Osteoblast (primary cell): Measurements from ENCODE around the gene CCDC88B. TPM values are rescaled to one million over a fixed set of nuclear protein-coding genes. Genes with fewer than 3 reads are reported as not detected.
"Not testable (repeated sequence)": the region's sequence is repeated elsewhere in the genome, so short reads cannot be mapped to it uniquely, and the experiment has no call there.

ENCODE experiments used
- DNase-seq: peaks from one replicate; pipeline ENCODE4 v3.0.0; 2011; ENCODE audit warnings: low spot score, mixed read lengths; ENCODE audit not compliant: insufficient read length; ENCODE audit errors: missing footprints
- H2AFZ ChIP-seq: 2 replicates; pipeline ENCODE4 v1.6.0; 2011; ENCODE audit warnings: mild to moderate bottlenecking, low read length
- H3K27ac ChIP-seq: 2 replicates; pipeline ENCODE4 v1.5.1; 2011; ENCODE audit warnings: mild to moderate bottlenecking, low read depth, low read length, moderate library complexity
- H3K27me3 ChIP-seq: 2 replicates; pipeline ENCODE4 v1.6.0; 2012; ENCODE audit warnings: mild to moderate bottlenecking, control low read depth, inconsistent platforms, low read length, moderate library complexity; ENCODE audit not compliant: insufficient read depth
- H3K36me3 ChIP-seq: 2 replicates; pipeline ENCODE4 v1.5.1; 2011; ENCODE audit warnings: mild to moderate bottlenecking, low read length, control low read depth, moderate library complexity; ENCODE audit not compliant: insufficient read depth
- H3K4me1 ChIP-seq: 2 replicates; pipeline ENCODE4 v1.5.1; 2011; ENCODE audit warnings: mild to moderate bottlenecking, low read length, control low read depth, moderate library complexity; ENCODE audit not compliant: insufficient read depth
- H3K4me2 ChIP-seq: 2 replicates; pipeline ENCODE4 v1.6.0; 2011; ENCODE audit warnings: mild to moderate bottlenecking, low read length; ENCODE audit not compliant: insufficient read depth
- H3K4me3 ChIP-seq: fragments of 200-600 bp; sonication (generic); 3 replicates; pipeline ENCODE4 v1.5.1; 2012; ENCODE audit warnings: mild to moderate bottlenecking, low read length, inconsistent platforms; ENCODE audit not compliant: insufficient read depth
- H3K79me2 ChIP-seq: 2 replicates; pipeline ENCODE4 v1.6.0; 2012; ENCODE audit warnings: mild to moderate bottlenecking, low read length, control low read depth, inconsistent platforms; ENCODE audit not compliant: insufficient read depth
- H3K9me3 ChIP-seq: 2 replicates; pipeline ENCODE4 v1.5.1; 2011; ENCODE audit warnings: low read depth, low read length, control low read depth
- H4K20me1 ChIP-seq: 2 replicates; pipeline ENCODE4 v1.6.0; 2012; ENCODE audit warnings: mild to moderate bottlenecking, low read length, control low read depth; ENCODE audit not compliant: insufficient read depth
- CTCF ChIP-seq: IDR thresholded peaks from 2 replicates; pipeline ENCODE4 v1.5.1; 2011; ENCODE audit warnings: mild to moderate bottlenecking, low read depth, low read length, moderate library complexity; ENCODE audit errors: extremely low read depth
- total RNA-seq: library from RNA; depleted of rRNA; stranded (reverse); fragments of >200 nt; gene quantifications from 2 replicates; pipeline ENCODE4 v1.2.3, GENCODE V29; 2012

The CCDC88B gene
- total RNA-seq, 1 donor: 1.4 TPM

- H3K79me2 ChIP-seq: peaks cover 22% of the 10 kb centered on the region
- H2AFZ ChIP-seq: no peak overlapping the region
- no peak overlapping the region for H3K4me3 ChIP-seq
- DNase-seq: no peak
- TF ChIP-seq CTCF: no peak
- H4K20me1 ChIP-seq: no peaks in the 10 kb centered on the region
- H3K36me3 ChIP-seq: peaks cover 13% of the 10 kb centered on the region
- H3K9me3 ChIP-seq: no peaks in the 10 kb centered on the region
- no peak overlapping the region for H3K27ac ChIP-seq
- H3K27me3 ChIP-seq: no peaks in the 10 kb centered on the region
- H3K4me2 ChIP-seq: no peak overlapping the region
- H3K4me1 ChIP-seq: peaks cover 5% of the 10 kb centered on the region
Observed at GRCh38 chr11:64312947-64313346, 27.1 kb upstream of the CCDC88B start.

DNA sequence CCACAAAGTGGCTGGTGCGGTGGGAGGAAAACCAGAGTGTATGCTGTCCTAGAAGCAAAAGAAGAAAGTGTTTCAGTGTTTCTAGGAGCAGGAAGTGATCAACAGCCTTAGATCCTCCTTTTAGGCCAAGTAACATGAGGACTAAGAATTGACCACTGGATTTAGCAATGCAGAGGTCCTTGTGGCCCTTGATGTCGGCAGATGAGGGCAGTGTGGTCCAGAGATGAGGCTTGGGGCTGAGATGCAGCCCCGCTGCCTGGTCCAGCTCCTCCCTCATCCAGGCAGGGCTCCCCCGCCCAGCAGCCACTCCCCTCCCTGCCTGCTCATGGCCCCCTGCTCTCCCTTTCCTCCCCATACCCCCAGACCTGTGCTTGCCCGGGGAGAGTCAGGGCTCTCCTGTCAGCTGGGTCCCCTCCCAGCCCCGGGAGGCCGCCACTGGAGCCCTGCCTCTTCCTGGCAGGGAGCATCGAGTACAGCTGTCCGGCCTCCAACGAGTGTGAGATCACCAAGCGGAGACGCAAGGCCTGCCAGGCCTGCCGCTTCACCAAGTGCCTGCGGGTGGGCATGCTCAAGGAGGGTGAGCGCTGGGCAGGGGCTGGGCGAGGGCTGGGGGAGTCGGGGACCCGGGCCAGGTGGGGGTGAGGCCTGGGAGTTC, 26.4 kb upstream of the CCDC88B start:
- peaks cover 5% of the 10 kb centered on the region for H3K4me1 ChIP-seq
- peaks cover 27% of the 10 kb centered on the region for H3K79me2 ChIP-seq
- no peaks in the 10 kb centered on the region for H3K9me3 ChIP-seq
- H3K36me3 ChIP-seq: peaks cover 13% of the 10 kb centered on the region
- H2AFZ ChIP-seq: no peak overlapping the region
- no peak overlapping the region for H3K27ac ChIP-seq
- DNase-seq: peak; percentile 22
- H4K20me1 ChIP-seq: no peaks in the 10 kb centered on the region
- no peak overlapping the region for H3K4me3 ChIP-seq
- no peak overlapping the region for H3K4me2 ChIP-seq
- no peak for TF ChIP-seq CTCF
- no peaks in the 10 kb centered on the region for H3K27me3 ChIP-seq

- TF ChIP-seq CTCF: peak; percentile 36
- DNase-seq: peak; percentile 72
- Histone ChIP-seq H3K4me2 (no peak overlapping the region), H3K4me1 (peaks cover 10% of the 10 kb centered on the region), H3K4me3 (no peak overlapping the region), H3K36me3 (peaks cover 13% of the 10 kb centered on the region), H3K9me3 (no peaks in the 10 kb centered on the region), H3K27me3 (no peaks in the 10 kb centered on the region), H4K20me1 (no peaks in the 10 kb centered on the region), H3K79me2 (peaks cover 33% of the 10 kb centered on the region), H2AFZ (no peak overlapping the region), H3K27ac (no peak overlapping the region)
Observed at GRCh38 chr11:64314146-64314804, 25.7 kb upstream of the CCDC88B start.

DNA sequence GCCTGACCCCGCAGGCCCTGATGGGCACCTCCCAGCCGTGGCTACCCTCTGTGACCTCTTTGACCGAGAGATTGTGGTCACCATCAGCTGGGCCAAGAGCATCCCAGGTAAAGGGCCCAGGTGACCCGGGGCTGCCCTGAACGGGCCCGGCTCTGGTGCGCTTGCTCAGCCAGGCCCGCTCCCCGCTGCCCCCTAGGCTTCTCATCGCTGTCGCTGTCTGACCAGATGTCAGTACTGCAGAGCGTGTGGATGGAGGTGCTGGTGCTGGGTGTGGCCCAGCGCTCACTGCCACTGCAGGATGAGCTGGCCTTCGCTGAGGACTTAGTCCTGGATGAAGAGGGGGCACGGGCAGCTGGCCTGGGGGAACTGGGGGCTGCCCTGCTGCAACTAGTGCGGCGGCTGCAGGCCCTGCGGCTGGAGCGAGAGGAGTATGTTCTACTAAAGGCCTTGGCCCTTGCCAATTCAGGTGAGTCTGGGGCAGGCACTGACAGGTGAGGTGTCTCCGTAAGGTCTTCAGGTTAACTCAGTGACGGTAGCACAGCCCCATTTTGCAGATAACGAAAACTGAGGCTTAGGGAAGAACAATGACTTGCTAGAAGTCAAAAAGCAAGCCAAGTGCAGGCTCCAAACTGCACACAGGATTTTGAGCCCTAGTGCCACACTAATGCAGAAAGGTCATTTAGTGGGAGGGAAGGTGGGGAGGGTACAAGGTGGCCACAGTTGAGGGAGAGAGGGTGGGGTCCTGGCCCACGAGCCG, 25.0 kb upstream of the CCDC88B start:
- Histone ChIP-seq H3K27me3 (no peaks in the 10 kb centered on the region), H4K20me1 (no peaks in the 10 kb centered on the region), H3K4me1 (peaks cover 11% of the 10 kb centered on the region), H3K4me3 (no peak overlapping the region), H3K4me2 (no peak overlapping the region), H3K79me2 (peaks cover 34% of the 10 kb centered on the region), H3K9me3 (no peaks in the 10 kb centered on the region), H2AFZ (no peak overlapping the region), H3K36me3 (peaks cover 13% of the 10 kb centered on the region), H3K27ac (no peak overlapping the region)
- TF ChIP-seq CTCF: no peak
- peak; percentile 22 for DNase-seq

DNA sequence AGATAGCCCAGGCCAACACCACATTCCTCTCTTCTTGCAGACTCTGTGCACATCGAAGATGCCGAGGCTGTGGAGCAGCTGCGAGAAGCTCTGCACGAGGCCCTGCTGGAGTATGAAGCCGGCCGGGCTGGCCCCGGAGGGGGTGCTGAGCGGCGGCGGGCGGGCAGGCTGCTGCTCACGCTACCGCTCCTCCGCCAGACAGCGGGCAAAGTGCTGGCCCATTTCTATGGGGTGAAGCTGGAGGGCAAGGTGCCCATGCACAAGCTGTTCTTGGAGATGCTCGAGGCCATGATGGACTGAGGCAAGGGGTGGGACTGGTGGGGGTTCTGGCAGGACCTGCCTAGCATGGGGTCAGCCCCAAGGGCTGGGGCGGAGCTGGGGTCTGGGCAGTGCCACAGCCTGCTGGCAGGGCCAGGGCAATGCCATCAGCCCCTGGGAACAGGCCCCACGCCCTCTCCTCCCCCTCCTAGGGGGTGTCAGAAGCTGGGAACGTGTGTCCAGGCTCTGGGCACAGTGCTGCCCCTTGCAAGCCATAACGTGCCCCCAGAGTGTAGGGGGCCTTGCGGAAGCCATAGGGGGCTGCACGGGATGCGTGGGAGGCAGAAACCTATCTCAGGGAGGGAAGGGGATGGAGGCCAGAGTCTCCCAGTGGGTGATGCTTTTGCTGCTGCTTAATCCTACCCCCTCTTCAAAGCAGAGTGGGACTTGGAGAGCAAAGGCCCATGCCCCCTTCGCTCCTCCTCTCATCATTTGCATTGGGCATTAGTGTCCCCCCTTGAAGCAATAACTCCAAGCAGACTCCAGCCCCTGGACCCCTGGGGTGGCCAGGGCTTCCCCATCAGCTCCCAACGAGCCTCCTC, 24.1 kb upstream of the CCDC88B start:
- peaks cover 35% of the 10 kb centered on the region for H3K79me2 ChIP-seq

More for the DNA sequence above, 24.1 kb upstream of the CCDC88B start:
- not testable (repeated sequence) for H2AFZ ChIP-seq, H3K4me3 ChIP-seq, H3K9me3 ChIP-seq, H3K27ac ChIP-seq, H3K27me3 ChIP-seq, H4K20me1 ChIP-seq
- Histone ChIP-seq H3K4me2 (peak overlapping the region; percentile 92), H3K4me1 (peaks cover 11% of the 10 kb centered on the region), H3K36me3 (peaks cover 13% of the 10 kb centered on the region)
- peak; percentile 23 for DNase-seq
